ENCODE measurements around the gene BZW2.

DNA sequence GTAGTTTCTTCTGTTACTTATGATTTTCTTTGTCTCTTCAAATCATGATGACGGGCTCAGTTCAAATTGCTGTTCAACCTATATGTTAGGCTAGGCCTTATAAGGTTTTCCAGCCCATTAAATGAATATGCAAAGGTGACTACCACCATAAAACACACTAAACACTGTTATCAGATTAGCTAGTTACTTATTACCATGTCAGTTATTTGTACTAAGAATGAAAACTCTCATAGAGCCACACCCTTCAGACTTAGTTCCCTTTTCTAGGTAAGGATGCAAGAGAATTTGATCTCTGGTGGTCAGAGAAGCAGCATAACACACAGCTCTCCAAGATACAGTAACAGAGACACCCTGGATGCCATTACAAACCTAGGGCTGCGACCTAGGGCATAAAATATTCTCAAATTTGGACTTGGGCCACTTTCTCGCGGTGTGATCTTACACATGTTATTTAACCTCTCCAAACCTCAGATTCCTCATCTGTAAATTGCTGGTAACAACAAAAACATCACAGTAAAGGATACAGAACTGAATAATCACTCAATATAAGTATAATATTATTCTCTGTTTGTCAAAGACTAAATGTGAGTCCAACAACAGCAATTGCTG lies 36.0 kb upstream of the BZW2 start:
- TF ChIP-seq CTCF (IDR thresholded peaks at IDR 0.05; ENCODE audit: low read depth, low read length, poor library complexity, severe bottlenecking): no peak
- no peak for TF ChIP-seq EZH2phosphoT487 (IDR thresholded peaks at IDR 0.05; ENCODE audit: borderline replicate concordance, low read length)

All from DOHH2 (cell line).